ENCODE data around the gene SRCAP.

DNA sequence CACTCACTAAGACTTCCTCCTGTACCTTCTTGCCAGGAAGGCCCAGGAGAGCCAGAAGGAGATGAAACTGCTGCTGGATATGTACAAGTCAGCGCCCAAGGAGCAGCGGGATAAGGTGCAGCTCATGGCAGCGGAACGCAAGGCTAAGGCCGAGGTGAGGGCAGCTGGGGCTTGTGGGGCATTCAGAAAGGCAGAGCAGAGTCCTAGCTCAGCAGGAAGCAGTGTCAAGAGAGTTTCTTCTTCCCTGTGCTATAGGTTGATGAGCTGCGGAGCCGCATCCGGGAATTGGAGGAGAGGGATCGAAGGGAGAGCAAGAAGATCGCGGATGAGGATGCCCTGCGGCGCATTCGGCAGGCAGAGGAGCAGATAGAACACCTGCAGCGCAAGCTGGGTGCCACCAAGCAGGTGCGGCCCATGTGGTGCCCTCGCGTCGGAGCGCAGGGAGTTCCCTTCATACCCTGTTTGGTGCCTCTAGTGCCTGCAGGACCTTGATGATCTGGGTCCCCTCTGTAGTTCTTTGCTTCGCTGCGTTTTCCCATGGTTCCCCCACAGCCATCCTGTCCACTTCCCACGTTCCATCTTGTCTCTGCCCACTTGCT, 69.7 kb downstream of the SRCAP start:
- no peak for TF ChIP-seq CTCF (IDR thresholded peaks at IDR 0.05; ENCODE audit: poor library complexity)
- no peak for TF ChIP-seq EZH2phosphoT487 (IDR thresholded peaks at IDR 0.05; ENCODE audit: low read depth, severe bottlenecking, unreplicated experiment)

Data from hepatocyte (in vitro differentiated cells).